ENCODE results near the gene TRPM8. TPM values are rescaled to one million over a fixed set of nuclear protein-coding genes. Genes with fewer than 3 reads are reported as not detected.

Gene TRPM8
- total RNA-seq, 1 donor from 2014 or later, result not detected

GRCh38 chr2:233945146-233945545 is 28.0 kb downstream of the TRPM8 start:
- Histone ChIP-seq H3K27me3 (ENCODE audit: control insufficient read depth, insufficient read depth, low read length) (peaks cover 2% of the 10 kb centered on the region), H3K4me3 (ENCODE audit: low read depth, low read length) (no peak overlapping the region), H3K36me3 (ENCODE audit: control insufficient read depth, insufficient read depth, low read length) (no peaks in the 10 kb centered on the region)
- FAIRE-seq, result no peak
- no peak for DNase-seq (ENCODE audit: low read depth)
- no peak for TF ChIP-seq CTCF (IDR thresholded peaks at IDR 0.05; ENCODE audit: insufficient read depth, low read length, severe bottlenecking)

GRCh38 chr2:233950078-233950825 is 33.1 kb downstream of the TRPM8 start:
- Histone ChIP-seq H3K4me3 (ENCODE audit: low read depth, low read length) (no peak overlapping the region), H3K36me3 (ENCODE audit: control insufficient read depth, insufficient read depth, low read length) (no peaks in the 10 kb centered on the region), H3K27me3 (ENCODE audit: control insufficient read depth, insufficient read depth, low read length) (peaks cover 3% of the 10 kb centered on the region)
- no peak for TF ChIP-seq CTCF (IDR thresholded peaks at IDR 0.05; ENCODE audit: insufficient read depth, low read length, severe bottlenecking)
- FAIRE-seq (no peak), DNase-seq (ENCODE audit: low read depth) (no peak)

GRCh38 chr2:233952335-233952734 is 35.2 kb downstream of the TRPM8 start:
- no peak for DNase-seq (ENCODE audit: low read depth)
- FAIRE-seq, result no peak
- TF ChIP-seq CTCF (IDR thresholded peaks at IDR 0.05; ENCODE audit: insufficient read depth, low read length, severe bottlenecking), result no peak
- Histone ChIP-seq H3K27me3 (ENCODE audit: control insufficient read depth, insufficient read depth, low read length) (peaks cover 3% of the 10 kb centered on the region), H3K36me3 (ENCODE audit: control insufficient read depth, insufficient read depth, low read length) (no peaks in the 10 kb centered on the region), H3K4me3 (ENCODE audit: low read depth, low read length) (no peak overlapping the region)

- Histone ChIP-seq H3K4me3 (ENCODE audit: low read depth, low read length) (no peak overlapping the region), H3K36me3 (ENCODE audit: control insufficient read depth, insufficient read depth, low read length) (no peaks in the 10 kb centered on the region), H3K27me3 (ENCODE audit: control insufficient read depth, insufficient read depth, low read length) (peaks cover 2% of the 10 kb centered on the region)
- FAIRE-seq, result no peak
- no peak for DNase-seq (ENCODE audit: low read depth)
- TF ChIP-seq CTCF (IDR thresholded peaks at IDR 0.05; ENCODE audit: insufficient read depth, low read length, severe bottlenecking), result no peak
Measured at GRCh38 chr2:233953087-233953801, 36.1 kb downstream of the TRPM8 start.

- H3K4me3 ChIP-seq (ENCODE audit: low read depth, low read length), result no peak overlapping the region
- FAIRE-seq, result no peak
- no peak for DNase-seq (ENCODE audit: low read depth)
- no peaks in the 10 kb centered on the region for H3K36me3 ChIP-seq (ENCODE audit: control insufficient read depth, insufficient read depth, low read length)
- H3K27me3 ChIP-seq (ENCODE audit: control insufficient read depth, insufficient read depth, low read length), result peaks cover 2% of the 10 kb centered on the region
- no peak for TF ChIP-seq CTCF (IDR thresholded peaks at IDR 0.05; ENCODE audit: insufficient read depth, low read length, severe bottlenecking)
Measured at GRCh38 chr2:233960203-233960602, 43.0 kb downstream of the TRPM8 start.

All from bronchial epithelial cell (primary cell).